ENCODE results near the gene CLCA2. TPM values are rescaled to one million over a fixed set of nuclear protein-coding genes. Genes with fewer than 3 reads are reported as not detected.
A peak's percentile ranks its signal among the peaks of the same experiment; 100 is the strongest.

Gene CLCA2
- total and polyA plus RNA-seq, 2 experiments from 2014 or later, result 0.34 TPM; not detected in 1

- Histone ChIP-seq H3K4me3 (no peak overlapping the region), H3K27me3 (peaks cover 8% of the 10 kb centered on the region), H4K20me1 (ENCODE audit: insufficient read depth, poor library complexity, severe bottlenecking) (no peaks in the 10 kb centered on the region), H3K9me3 (ENCODE audit: low read depth) (no peaks in the 10 kb centered on the region), H2AFZ (no peak overlapping the region), H3K9me2 (replicated peaks; ENCODE audit: insufficient read depth) (no peaks in the 10 kb centered on the region), H3K36me3 (replicated peaks; ENCODE audit: insufficient read depth, low read depth) (no peaks in the 10 kb centered on the region), H3K79me2 (no peaks in the 10 kb centered on the region), H3K27ac (no peak overlapping the region), H3K4me1 (ENCODE audit: insufficient read depth) (no peaks in the 10 kb centered on the region), H3K4me2 (no peak overlapping the region)
- WGBS (ENCODE audit: low lambda C conversion rate, missing lambda C conversion rate), result 52% methylated on average over 2 of the region's 2 CpGs
- DNase-seq (ENCODE audit: low spot score), result no peak
- TF ChIP-seq EZH2phosphoT487 (IDR thresholded peaks at IDR 0.05; ENCODE audit: low read depth, severe bottlenecking, unreplicated experiment) (peak; percentile 46), EZH2 (IDR thresholded peaks at IDR 0.05; ENCODE audit: borderline replicate concordance) (no peak)
These were observed 11.4 kb downstream of the CLCA2 start for GRCh38 chr1:86435327-86435726.

GRCh38 chr1:86436041-86436440, 12.1 kb downstream of the CLCA2 start:
- no peaks in the 10 kb centered on the region for H3K9me3 ChIP-seq (ENCODE audit: low read depth)
- DNase-seq (ENCODE audit: low spot score), result no peak
- no peak for TF ChIP-seq EZH2phosphoT487 (IDR thresholded peaks at IDR 0.05; ENCODE audit: low read depth, severe bottlenecking, unreplicated experiment)
- TF ChIP-seq CTCF (IDR thresholded peaks at IDR 0.05; ENCODE audit: poor library complexity), result no peak
- no peak for TF ChIP-seq EZH2 (IDR thresholded peaks at IDR 0.05; ENCODE audit: borderline replicate concordance)
- H3K9me2 ChIP-seq (replicated peaks; ENCODE audit: insufficient read depth), result no peaks in the 10 kb centered on the region
- WGBS (ENCODE audit: low lambda C conversion rate, missing lambda C conversion rate), result 76% methylated on average over 2 of the region's 2 CpGs
- no peak overlapping the region for H3K27ac ChIP-seq
- H3K36me3 ChIP-seq (replicated peaks; ENCODE audit: insufficient read depth, low read depth), result no peaks in the 10 kb centered on the region
- H2AFZ ChIP-seq, result no peak overlapping the region
- H3K79me2 ChIP-seq, result no peaks in the 10 kb centered on the region
- no peaks in the 10 kb centered on the region for H3K4me1 ChIP-seq (ENCODE audit: insufficient read depth)
- no peak overlapping the region for H3K4me3 ChIP-seq
- H4K20me1 ChIP-seq (ENCODE audit: insufficient read depth, poor library complexity, severe bottlenecking), result no peaks in the 10 kb centered on the region
- peaks cover 8% of the 10 kb centered on the region for H3K27me3 ChIP-seq
- no peak overlapping the region for H3K4me2 ChIP-seq

- H4K20me1 ChIP-seq (ENCODE audit: insufficient read depth, poor library complexity, severe bottlenecking), result no peaks in the 10 kb centered on the region
- no peaks in the 10 kb centered on the region for H3K9me2 ChIP-seq (replicated peaks; ENCODE audit: insufficient read depth)
- peaks cover 8% of the 10 kb centered on the region for H3K27me3 ChIP-seq
- H3K27ac ChIP-seq, result no peak overlapping the region
- TF ChIP-seq EZH2 (IDR thresholded peaks at IDR 0.05; ENCODE audit: borderline replicate concordance) (no peak), CTCF (IDR thresholded peaks at IDR 0.05; ENCODE audit: poor library complexity) (no peak), EZH2phosphoT487 (IDR thresholded peaks at IDR 0.05; ENCODE audit: low read depth, severe bottlenecking, unreplicated experiment) (no peak)
- 87% methylated on average over 2 of the region's 2 CpGs for WGBS (ENCODE audit: low lambda C conversion rate, missing lambda C conversion rate)
- no peaks in the 10 kb centered on the region for H3K4me1 ChIP-seq (ENCODE audit: insufficient read depth)
- DNase-seq (ENCODE audit: low spot score), result no peak
- no peak overlapping the region for H3K4me3 ChIP-seq
- no peaks in the 10 kb centered on the region for H3K9me3 ChIP-seq (ENCODE audit: low read depth)
- no peaks in the 10 kb centered on the region for H3K79me2 ChIP-seq
- no peak overlapping the region for H2AFZ ChIP-seq
- no peak overlapping the region for H3K4me2 ChIP-seq
- no peaks in the 10 kb centered on the region for H3K36me3 ChIP-seq (replicated peaks; ENCODE audit: insufficient read depth, low read depth)
These were observed 17.6 kb downstream of the CLCA2 start for GRCh38 chr1:86441581-86441980.

- TF ChIP-seq CTCF (IDR thresholded peaks at IDR 0.05; ENCODE audit: poor library complexity) (no peak), EZH2 (IDR thresholded peaks at IDR 0.05; ENCODE audit: borderline replicate concordance) (no peak), EZH2phosphoT487 (IDR thresholded peaks at IDR 0.05; ENCODE audit: low read depth, severe bottlenecking, unreplicated experiment) (no peak)
- WGBS (ENCODE audit: low lambda C conversion rate, missing lambda C conversion rate), result 85% methylated on average over 1 of the region's 1 CpG
- no peaks in the 10 kb centered on the region for H3K9me2 ChIP-seq (replicated peaks; ENCODE audit: insufficient read depth)
- no peak overlapping the region for H3K4me3 ChIP-seq
- H3K27me3 ChIP-seq, result peaks cover 8% of the 10 kb centered on the region
- no peaks in the 10 kb centered on the region for H4K20me1 ChIP-seq (ENCODE audit: insufficient read depth, poor library complexity, severe bottlenecking)
- H3K79me2 ChIP-seq, result no peaks in the 10 kb centered on the region
- no peak overlapping the region for H2AFZ ChIP-seq
- no peaks in the 10 kb centered on the region for H3K4me1 ChIP-seq (ENCODE audit: insufficient read depth)
- no peaks in the 10 kb centered on the region for H3K36me3 ChIP-seq (replicated peaks; ENCODE audit: insufficient read depth, low read depth)
- H3K27ac ChIP-seq, result no peak overlapping the region
- DNase-seq (ENCODE audit: low spot score), result no peak
- no peaks in the 10 kb centered on the region for H3K9me3 ChIP-seq (ENCODE audit: low read depth)
- no peak overlapping the region for H3K4me2 ChIP-seq
These were observed 18.0 kb downstream of the CLCA2 start for GRCh38 chr1:86441997-86442396.
